Right hindlimb (tissue), 1 donor: Measurements from ENCODE around the gene ANKZF1.

Source experiments
- DNase-seq: peaks from one replicate; pipeline ENCODE4 v3.0.0-alpha.2; 2018

Gene ANKZF1

GRCh38 chr2:219284501-219285372 is 55.1 kb downstream of the ANKZF1 start:
- no peak for DNase-seq

GRCh38 chr2:219285373-219285735 is 55.7 kb downstream of the ANKZF1 start:
- no peak for DNase-seq

- DNase-seq, result peak; percentile 79
Observed at GRCh38 chr2:219285894-219286425, 56.4 kb downstream of the ANKZF1 start.
